Measurements from ENCODE around the gene STX2. TPM values are rescaled to one million over a fixed set of nuclear protein-coding genes. Genes with fewer than 3 reads are reported as not detected.

The STX2 gene
- total RNA-seq, 1 donor from 2014 or later = 16.5 TPM

GRCh38 chr12:130879781-130880389, 40.8 kb upstream of the STX2 start:
- intact Hi-C loops (cut with DNase I) = no loop called here
- peaks cover 14% of the 10 kb centered on the region for H3K4me1 ChIP-seq
- H3K36me3 ChIP-seq = peaks cover 4 to 22% of the 10 kb centered on the region in 2 donors
- H3K9me3 ChIP-seq = no peaks in the 10 kb centered on the region
- H3K27me3 ChIP-seq = no peaks in the 10 kb centered on the region
- DNase-seq (ENCODE audit: extremely low spot score in 2 of 2) = no peak
- H3K4me3 ChIP-seq = peak overlapping the region; percentile 24 to 30
- TF ChIP-seq CTCF (IDR thresholded peaks at IDR 0.05) (no peak), POLR2AphosphoS5 (IDR thresholded peaks at IDR 0.05; ENCODE audit: insufficient read depth in 1 of 2, low read depth in 1 of 2) (no peak), POLR2A (IDR thresholded peaks at IDR 0.05) (no peak)
- H3K27ac ChIP-seq = no peak overlapping the region

GRCh38 chr12:130879212-130879686, 40.2 kb upstream of the STX2 start:
- H3K4me3 ChIP-seq = no peak overlapping the region
- H3K27ac ChIP-seq = no peak overlapping the region
- DNase-seq (ENCODE audit: extremely low spot score in 2 of 2) = no peak
- H3K36me3 ChIP-seq = peaks cover 4 to 28% of the 10 kb centered on the region in 2 donors
- no peaks in the 10 kb centered on the region for H3K9me3 ChIP-seq
- peaks cover 20% of the 10 kb centered on the region for H3K4me1 ChIP-seq
- H3K27me3 ChIP-seq = no peaks in the 10 kb centered on the region
- TF ChIP-seq CTCF (IDR thresholded peaks at IDR 0.05) (no peak), POLR2A (IDR thresholded peaks at IDR 0.05) (no peak)
- intact Hi-C loops (cut with DNase I) = no loop called here

- Histone ChIP-seq H3K4me3 (no peak overlapping the region), H3K4me1 (peaks cover 28% of the 10 kb centered on the region), H3K27ac (no peak overlapping the region), H3K36me3 (peaks cover 4 to 36% of the 10 kb centered on the region in 2 donors), H3K9me3 (no peaks in the 10 kb centered on the region), H3K27me3 (no peaks in the 10 kb centered on the region)
- DNase-seq (ENCODE audit: extremely low spot score in 2 of 2) = no peak
- intact Hi-C loops (cut with DNase I) = no loop called here
- no peak for TF ChIP-seq POLR2AphosphoS5 (IDR thresholded peaks at IDR 0.05; ENCODE audit: insufficient read depth in 1 of 2, low read depth in 1 of 2)
- TF ChIP-seq POLR2A (IDR thresholded peaks at IDR 0.05) = no peak
- no peak for TF ChIP-seq CTCF (IDR thresholded peaks at IDR 0.05)
Measured at GRCh38 chr12:130878193-130879185, 39.4 kb upstream of the STX2 start.

GRCh38 chr12:130877333-130877732, 38.3 kb upstream of the STX2 start:
- intact Hi-C loops (cut with DNase I) = no loop called here

More at GRCh38 chr12:130877333-130877732, 38.3 kb upstream of the STX2 start:
- Histone ChIP-seq H3K4me3 (no peak overlapping the region), H3K27me3 (no peaks in the 10 kb centered on the region), H3K27ac (no peak overlapping the region), H3K36me3 (peaks cover 4 to 37% of the 10 kb centered on the region in 2 donors), H3K4me1 (peaks cover 38% of the 10 kb centered on the region), H3K9me3 (no peaks in the 10 kb centered on the region)
- TF ChIP-seq CTCF (IDR thresholded peaks at IDR 0.05) (no peak), POLR2A (IDR thresholded peaks at IDR 0.05) (no peak), POLR2AphosphoS5 (IDR thresholded peaks at IDR 0.05; ENCODE audit: insufficient read depth in 1 of 2, low read depth in 1 of 2) (no peak)
- no peak for DNase-seq (ENCODE audit: extremely low spot score in 2 of 2)
